GM19351 (cell line): ENCODE data around the gene FKBP2.
A peak's percentile ranks its signal among the peaks of the same experiment; 100 is the strongest.
"Not testable (repeated sequence)": the region's sequence is repeated elsewhere in the genome, so short reads cannot be mapped to it uniquely, and the experiment has no call there.

Experiments
- ATAC-seq: cut with Tn5 transposase; IDR thresholded peaks from one replicate; pipeline ENCODE4 v1.9.1; 2021; ENCODE audit warnings: mild to moderate bottlenecking, moderate library complexity; ENCODE audit not compliant: unreplicated experiment

Gene FKBP2

DNA sequence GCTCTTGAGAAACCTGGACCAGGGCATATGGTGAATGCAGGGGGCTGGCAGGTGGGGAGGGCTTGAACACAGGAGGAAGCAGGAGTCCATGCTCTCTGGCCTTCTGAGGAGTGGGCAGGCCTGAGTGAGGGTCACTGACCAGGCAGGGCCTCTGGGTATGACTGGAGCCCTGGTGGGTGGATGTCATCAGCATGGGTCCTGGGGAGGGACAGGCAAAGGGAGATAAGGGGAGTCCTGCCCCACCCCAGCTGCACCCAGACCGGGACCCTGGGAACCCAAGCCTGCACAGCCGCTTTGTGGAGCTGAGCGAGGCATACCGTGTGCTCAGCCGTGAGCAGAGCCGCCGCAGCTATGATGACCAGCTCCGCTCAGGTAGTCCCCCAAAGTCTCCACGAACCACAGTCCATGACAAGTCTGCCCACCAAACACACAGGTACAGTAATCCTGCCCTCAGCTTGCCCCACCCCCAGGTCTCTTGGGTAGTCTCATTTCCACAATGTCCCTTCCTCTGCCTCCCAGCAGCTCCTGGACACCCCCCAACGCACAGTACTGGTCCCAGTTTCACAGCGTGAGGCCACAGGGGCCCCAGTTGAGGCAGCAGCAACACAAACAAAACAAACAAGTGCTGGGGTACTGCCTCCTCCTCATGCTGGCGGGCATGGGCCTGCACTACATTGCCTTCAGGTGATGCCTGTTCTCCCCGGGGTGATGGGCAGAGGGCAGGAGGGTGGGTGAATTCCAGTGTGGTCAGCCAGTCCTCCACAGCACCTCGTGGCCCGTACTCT lies 8.5 kb upstream of the FKBP2 start:
- no peak for ATAC-seq

DNA sequence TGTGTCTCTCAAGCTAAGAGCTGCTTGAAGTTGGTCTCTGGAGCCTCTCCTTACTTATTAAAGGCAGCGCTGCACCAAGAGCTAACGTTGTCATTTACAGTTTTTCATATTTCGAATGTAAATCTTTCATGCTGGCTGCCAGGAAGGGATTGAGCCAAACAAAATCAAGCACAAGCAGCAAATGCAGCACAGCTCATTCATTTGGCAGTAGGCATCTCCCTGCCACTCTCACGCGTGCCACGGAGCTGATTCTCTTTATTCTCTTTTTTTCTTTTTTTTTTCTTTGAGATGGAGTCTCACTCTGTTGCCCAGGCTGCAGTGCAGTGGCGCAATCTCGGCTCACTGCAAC lies 8.0 kb upstream of the FKBP2 start:
- ATAC-seq: no peak

- peak; percentile 43 for ATAC-seq
These were observed 6.8 kb upstream of the FKBP2 start, which contains the start of gene VEGFB for GRCh38 chr11:64233913-64234586. Gene VEGFB (plus strand): TSS chr11:64234584. CDS start chr11:64234834, 250 bp downstream.

DNA sequence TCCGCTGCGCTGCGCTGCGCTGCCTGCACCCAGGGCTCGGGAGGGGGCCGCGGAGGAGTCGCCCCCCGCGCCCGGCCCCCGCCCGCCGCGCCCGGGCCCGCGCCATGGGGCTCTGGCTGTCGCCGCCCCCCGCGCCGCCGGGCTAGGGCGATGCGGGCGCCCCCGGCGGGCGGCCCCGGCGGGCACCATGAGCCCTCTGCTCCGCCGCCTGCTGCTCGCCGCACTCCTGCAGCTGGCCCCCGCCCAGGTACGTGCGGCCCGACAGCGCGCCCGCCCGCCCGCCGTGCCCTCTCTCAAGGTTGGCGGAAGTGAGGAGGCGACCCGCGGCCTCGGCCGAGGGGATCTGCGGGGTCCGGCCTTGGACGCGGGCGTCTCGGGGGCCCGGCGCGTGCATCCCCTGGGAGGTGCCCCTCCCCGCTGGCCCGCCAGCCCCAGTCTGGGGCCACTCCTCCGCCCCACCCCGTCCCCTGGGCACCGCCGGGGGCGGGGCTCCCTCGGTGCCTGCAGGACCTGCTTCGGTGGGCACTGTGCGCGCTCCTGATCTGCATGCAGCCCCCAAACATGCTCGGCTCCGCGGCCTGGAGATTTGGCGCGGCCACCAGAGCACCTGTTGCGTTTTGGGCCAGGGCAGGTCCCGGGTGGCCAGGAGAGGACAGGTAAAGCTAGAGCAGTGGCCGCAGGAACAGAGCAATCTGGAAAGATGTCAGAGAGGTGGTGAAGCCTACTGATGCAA lies 6.1 kb upstream of the FKBP2 start:
- ATAC-seq: peak; percentile 30

GRCh38 chr11:64235437-64236161 lies 5.3 kb upstream of the FKBP2 start:
- ATAC-seq: no peak

GRCh38 chr11:64237484-64237951 lies 3.4 kb upstream of the FKBP2 start:
- ATAC-seq: no peak

DNA sequence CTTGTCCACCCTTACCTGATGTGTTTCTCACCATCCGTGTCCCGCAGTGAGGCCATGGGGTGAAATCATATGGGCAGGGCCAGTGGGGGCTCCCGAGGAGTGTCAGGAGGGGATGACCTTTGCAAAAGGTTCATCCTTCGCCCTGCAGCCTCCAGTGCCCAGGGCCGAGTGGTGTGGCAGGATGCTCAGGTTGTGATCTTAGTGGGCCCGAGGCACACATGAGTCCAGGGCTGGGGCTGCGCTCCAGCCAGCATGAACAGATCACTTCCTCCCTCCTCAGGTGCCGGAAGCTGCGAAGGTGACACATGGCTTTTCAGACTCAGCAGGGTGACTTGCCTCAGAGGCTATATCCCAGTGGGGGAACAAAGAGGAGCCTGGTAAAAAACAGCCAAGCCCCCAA lies 2.8 kb upstream of the FKBP2 start:
- no peak for ATAC-seq

- ATAC-seq: no peak
These were observed 1.9 kb upstream of the FKBP2 start for GRCh38 chr11:64238999-64239398.

- ATAC-seq: no peak
These were observed 1.0 kb upstream of the FKBP2 start for GRCh38 chr11:64239662-64240434.

DNA sequence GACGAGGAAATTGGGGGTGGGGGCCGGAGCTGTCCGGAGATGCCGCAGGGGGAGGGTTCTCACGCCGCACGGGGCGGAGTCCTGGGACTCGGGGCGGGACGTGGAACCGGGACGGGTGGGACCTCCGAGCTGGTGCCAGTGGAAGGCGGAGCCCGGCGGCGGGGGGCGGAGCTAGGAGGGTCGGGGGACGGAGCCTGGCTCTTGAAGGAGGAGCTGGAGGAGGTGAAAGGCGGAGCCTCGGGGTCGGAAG lies 271 bp downstream of the FKBP2 start:
- ATAC-seq: peak; percentile 63

DNA sequence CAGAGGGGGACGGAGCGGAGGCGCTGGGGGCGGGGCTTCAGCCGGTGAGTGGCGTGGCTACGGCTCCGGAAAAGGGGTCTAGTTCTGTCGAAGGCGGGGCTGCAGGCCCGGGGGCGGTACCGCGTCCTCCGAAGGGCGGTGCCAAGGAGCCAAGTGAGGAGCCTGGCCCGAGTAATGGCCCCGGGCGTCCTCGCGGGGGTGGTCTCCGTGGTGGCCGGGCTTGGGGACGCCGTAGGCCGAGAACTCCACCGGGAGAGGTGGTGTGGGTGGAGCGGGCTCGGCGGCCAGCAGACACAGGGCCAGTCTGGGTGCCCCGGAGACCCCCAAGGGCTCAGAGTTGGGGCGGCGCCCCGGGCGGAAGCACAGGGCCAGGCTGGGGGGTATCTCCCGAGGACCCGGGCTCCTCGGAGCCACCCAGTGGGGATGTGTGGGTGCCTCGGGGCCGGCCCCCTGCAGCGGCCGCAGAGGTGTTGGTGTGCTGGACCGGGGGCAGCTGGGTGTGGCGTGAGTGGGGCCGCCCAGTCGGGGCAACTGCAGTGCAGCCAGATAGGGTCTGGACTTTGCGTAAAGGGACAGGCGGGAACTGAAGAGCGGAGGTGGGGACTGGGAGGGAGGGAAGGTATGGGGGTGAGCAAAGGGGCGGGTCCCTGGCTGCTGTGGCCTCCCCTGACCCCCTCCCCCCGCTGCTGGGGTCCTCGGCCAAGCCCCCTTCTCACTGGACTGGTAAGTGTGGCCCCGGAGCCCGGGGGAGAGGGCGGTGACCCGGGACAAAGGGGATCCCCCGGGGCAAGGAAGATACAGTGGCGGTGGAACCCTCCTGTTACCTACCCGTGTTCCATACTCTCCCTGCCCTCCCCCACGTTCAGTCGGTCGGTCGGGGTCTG lies 838 bp downstream of the FKBP2 start:
- peak; percentile 7 for ATAC-seq

- no peak for ATAC-seq
These were observed 2.5 kb downstream of the FKBP2 start for GRCh38 chr11:64243236-64243854.

DNA sequence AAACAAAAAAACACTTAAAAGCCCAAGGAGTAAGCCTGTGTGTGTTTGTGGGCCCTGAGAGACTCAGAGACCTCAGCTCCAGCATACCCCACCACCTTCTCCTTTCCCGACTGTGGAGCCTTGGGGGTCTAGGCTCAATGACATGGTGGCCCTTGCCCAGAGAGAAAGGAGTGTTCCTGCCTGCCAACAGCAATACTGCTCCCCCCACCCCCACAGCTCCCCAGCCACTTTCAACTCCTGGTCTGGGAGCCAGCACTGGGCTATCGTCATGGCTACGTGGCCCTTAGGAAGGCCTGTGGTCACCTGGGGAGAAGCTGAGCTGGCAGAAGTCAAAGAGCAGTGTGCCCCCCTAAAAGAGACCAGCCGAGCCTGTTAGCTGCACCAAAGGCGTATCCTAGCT lies 3.2 kb downstream of the FKBP2 start:
- no peak for ATAC-seq

GRCh38 chr11:64244966-64245365 lies 4.1 kb downstream of the FKBP2 start:
- ATAC-seq: no peak

DNA sequence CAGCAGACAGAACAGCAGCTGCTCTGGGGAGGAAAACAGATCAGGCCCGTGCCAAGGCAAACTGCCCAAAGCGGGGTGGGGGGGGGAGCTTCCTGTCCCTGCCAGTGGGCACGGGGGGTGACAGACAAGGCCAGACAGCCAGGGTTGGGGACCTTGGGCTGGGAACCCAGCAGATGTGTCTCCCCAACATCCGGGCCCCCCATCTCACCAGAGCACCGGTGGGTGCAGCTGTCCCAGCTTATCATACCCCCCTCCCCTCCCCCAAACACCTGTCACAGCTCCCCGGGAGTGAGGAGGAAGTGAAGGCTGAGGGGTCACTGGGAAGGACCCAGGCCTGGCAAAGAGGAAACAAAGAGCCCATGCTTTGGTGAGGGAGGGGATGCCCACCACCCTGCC lies 4.5 kb downstream of the FKBP2 start:
- no peak for ATAC-seq

DNA sequence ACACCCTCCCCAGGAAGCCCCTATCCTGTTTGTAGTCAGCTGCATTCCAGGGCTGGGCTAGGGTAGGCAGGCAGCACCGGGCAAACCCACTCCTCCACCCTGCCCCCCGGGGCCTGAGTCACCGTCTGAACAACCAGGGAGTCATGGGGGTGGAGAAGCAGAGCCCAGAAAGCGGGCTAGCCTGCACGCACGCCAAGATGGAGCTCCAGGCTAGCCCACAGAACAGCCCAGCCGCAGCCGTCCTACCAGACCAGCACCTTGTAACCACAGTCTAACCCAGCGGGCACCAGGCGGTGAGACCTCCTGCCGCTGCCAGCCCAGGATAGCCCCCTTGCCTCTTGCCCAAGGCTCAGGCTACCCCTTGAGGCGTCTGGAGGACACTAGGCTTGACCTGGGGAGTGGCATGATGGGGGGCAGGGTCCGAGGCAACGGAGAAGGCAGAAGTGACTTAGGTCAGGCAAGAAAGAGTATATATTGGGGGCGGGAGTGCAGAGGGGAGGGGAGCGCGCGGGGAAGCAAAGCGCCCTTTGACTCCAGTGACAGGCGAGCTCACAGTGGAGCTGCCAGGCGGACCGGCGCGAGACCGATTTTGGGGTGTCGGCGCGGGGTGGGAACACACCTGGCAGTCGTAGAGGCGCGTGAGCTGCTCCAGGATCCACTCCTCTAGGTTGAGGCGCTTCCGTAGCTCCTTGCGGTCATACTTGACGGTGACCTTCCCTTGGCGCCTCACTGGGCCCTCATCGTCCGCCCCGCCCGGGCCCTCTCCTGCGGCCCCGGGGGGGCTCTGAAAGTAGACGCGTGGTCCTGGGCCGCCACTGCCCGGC lies 5.1 kb downstream of the FKBP2 start:
- no peak for ATAC-seq

DNA sequence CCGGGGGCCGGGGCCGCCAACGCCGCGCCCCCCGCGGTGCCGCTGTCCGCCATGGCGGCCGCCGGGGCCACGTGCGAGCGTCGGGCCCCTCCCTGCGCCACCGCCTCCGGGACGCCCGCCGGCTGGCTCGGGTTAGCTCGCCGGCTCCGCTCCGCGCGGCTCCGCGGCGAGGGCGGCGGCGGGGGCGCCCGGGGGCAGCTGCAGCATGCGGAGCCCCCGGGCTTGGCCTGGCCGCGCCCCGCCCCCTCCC lies 5.7 kb downstream of the FKBP2 start:
- not testable (repeated sequence) for ATAC-seq

DNA sequence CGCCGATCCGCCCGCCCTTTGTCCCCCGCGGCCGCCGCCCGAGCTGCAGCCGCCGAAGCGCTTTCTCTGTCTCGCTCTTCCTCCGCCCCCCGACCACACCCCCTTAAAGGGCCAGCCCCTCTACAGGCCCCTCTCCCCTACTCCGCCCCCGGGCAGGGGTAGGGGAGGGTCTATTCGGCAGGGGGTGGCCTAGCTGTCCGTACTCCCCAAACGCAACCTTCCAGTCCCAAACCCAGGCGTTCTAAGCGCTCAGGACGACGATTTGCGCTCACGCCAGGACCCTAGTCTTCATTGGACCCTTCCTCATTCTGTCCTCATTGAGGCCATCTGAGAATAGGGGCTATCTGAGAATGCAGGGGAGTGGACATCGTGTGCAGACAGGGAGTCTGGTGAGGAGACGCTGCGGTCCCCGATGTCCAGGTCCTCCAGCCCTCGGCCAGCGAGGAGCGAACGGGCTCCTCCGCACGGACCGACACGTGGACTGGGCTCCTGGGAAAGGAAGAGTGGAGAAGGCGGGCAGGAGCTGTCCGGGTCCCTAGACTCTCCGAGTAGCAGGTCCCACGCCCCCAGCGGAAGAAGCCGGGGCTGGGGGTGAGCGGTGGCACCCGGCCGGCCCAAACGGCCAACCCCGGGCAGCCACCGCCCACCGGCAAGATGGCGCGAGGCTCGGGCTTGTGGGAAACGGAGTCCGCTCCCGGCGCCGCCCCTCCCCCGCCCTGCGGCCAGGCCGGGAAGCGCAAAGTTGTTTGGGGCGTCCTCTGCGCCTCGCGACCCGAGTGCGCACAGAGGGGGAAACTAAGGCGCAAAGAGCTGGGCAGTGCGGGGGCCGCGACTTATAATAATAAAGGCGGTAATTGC lies 6.2 kb downstream of the FKBP2 start, which contains the start of gene PPP1R14B:
PPP1R14B (minus strand) TSS at position 73 of the 858 bp plus-strand sequence. CDS start 270 bp downstream, outside the sequence.
- peak; percentile 35 for ATAC-seq
